Femur (tissue), 1 donor: ENCODE measurements around the gene C1QC.
"Not testable (repeated sequence)": the region's sequence is repeated elsewhere in the genome, so short reads cannot be mapped to it uniquely, and the experiment has no call there.

Experiments used
- DNase-seq: peaks from one replicate; pipeline ENCODE4 v3.0.0-alpha.2; 2017

Gene C1QC

DNA sequence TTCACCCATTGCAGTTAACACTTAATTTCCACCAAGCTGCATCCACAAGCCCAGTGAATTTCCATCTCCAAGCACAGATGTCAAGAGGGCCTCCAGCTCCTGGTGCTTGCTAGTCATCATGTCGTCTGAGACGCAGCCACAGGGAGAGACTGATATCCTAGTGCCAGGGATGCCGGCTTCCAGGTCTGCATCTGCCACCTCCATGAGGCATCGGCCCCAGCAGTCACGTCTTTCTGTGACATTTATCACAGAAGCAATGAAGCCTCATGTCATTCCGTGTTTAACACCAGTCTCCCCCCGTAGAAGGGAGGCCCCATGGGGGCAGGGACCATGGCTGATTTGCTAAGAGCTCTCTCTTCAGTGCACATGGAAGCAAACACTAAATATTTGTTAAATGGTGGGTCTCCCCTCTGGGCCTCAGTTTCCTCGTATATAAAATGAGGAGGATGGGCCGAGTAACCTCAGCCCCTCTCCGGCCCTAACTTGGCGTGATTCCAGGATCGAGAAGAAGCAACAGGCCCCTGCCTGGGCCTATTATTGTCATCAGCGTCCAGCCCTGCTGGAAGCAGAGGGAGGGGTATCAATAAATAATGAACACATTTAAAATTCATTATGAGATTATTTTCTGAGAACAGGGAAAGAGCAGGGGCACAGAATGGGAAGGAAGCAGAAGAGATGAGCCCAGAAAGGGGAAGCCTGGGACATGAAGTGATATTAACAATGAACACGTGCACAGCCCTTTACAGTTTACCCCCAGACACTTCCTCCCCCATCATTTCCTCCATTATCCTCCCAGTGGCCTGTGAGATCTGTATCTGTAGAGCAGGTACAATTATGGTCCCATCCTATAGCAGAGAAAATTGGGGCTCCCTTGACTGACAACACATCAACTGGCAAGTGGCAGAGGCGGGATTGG, 8.8 kb downstream of the C1QC start:
- DNase-seq, result no peak

DNA sequence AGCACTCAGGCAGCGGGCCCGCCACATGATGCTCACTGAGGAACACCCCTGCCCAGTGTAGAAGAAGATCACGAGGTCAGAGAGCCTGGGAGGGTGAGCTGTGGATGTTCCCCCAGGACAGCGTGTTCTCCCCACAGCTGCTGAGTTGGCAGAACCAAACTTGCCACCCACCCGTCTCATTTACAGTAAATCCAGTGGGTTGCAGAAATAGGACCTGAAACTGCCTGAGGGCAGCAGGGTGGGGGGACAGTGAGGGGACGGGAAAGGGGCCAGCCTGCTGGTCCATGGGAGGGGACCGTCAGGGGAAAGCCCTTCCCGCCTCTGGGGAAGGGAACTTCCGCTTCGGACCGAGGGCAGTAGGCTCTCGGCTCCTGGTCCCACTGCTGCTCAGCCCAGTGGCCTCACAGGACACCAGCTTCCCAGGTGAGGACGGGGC, 9.5 kb downstream of the C1QC start, which contains the start of gene C1QB:
Gene C1QB, plus strand, starts transcription at position 356 of the 436 bp plus-strand sequence. CDS start 6,227 bp downstream, outside the sequence.
- no peak for DNase-seq

DNA sequence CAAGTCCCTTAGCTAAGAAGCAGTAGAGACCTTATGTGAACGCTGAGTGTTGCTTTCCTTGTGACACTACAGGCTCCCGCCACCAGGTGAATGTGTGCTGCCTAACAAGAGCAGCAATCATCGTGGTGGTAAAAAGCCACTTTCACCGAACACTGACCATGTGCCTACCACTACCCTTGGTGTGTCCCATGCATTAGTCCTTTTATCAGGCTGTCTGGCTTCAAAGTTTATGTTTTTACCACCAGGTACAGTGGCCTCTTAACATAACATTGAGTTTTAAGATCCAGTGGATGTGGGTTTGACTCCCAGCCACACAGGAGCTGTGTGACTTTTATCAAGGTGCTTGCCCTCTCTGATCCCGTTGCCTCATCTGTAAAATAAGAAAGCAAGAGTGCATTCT, 11.3 kb downstream of the C1QC start:
- DNase-seq, result no peak

DNA sequence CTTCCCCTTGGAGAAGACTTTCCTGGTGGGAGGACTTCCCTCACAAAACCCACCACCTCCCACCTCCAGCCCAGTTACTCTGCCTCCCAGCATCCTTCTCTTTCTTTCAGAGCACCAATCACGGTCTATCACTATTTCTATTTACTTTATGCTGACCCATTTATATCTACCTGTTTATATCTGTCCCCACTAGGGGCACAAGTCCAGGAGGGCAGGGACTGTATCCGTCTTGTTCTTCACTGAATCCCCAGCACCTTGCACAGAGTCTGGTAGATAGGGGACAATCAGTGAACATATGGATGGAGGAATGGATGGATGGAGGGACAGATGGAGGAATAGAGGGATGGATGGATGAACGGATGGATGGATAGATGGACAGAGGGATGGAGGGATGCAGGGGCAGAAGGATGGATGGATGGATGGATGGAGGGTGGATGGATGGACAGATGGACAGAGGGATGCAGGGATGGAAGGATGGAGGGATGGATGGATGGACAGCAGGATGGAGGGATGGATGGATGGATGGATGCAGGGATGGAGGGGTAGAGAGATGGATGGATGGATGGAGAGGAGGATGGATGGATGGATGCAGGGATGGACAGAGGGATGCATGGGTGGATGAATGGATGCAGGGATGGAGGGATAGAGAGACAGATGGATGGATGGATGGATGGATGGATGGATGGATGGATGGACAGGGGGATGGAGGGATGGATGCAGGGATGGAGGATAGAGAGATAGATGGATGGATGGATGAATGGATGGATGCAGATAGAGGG, 15.1 kb downstream of the C1QC start:
- DNase-seq, result no peak

DNA sequence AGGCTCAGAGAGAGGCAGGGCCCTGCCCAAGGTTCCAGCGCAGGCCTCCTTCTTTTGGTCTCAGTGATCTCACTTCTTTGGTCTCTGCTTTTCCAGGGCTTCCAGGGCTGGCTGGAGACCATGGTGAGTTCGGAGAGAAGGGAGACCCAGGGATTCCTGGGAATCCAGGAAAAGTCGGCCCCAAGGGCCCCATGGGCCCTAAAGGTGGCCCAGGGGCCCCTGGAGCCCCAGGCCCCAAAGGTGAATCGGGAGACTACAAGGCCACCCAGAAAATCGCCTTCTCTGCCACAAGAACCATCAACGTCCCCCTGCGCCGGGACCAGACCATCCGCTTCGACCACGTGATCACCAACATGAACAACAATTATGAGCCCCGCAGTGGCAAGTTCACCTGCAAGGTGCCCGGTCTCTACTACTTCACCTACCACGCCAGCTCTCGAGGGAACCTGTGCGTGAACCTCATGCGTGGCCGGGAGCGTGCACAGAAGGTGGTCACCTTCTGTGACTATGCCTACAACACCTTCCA, 17.3 kb downstream of the C1QC start:
- DNase-seq, result no peak

DNA sequence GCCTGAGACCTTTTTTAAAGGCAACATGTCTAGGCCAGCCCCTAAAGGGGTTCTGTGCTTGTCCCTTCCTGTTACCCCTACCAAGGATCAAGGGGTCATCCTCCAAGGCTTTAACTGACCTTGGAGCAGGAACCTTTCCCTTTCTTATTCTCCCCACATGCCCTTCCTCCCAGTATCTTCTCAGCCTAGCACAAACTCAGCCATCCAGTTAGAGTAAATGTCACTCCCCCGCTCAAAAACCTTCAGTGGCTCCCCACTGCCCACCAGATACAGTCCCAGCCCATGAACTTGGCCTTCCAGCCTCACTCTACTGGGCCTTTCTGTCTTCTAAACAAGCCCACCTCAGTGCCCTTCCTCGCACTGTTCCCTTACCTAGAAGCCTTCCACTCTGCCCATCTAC, 18.4 kb downstream of the C1QC start:
- DNase-seq, result no peak

DNA sequence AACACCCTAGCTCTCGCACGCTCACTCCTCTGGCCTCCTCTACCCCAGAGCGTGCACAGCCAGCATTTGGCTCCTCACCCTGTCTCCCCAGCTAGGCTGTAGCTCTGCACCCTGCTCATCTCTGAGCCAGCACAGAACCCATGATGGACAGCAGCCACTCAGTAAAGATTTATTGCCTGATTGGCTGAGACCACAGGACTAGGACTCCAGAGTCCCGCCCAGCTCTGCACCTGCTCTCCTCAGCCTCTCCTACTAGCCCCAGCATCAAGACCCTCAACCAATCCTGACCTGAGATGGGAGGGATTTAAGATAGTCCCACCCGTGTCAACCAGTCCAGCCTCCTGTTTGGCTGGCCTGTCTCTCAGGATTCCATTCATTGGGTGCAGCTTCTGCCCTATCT, 18.9 kb downstream of the C1QC start:
- DNase-seq, result no peak

DNA sequence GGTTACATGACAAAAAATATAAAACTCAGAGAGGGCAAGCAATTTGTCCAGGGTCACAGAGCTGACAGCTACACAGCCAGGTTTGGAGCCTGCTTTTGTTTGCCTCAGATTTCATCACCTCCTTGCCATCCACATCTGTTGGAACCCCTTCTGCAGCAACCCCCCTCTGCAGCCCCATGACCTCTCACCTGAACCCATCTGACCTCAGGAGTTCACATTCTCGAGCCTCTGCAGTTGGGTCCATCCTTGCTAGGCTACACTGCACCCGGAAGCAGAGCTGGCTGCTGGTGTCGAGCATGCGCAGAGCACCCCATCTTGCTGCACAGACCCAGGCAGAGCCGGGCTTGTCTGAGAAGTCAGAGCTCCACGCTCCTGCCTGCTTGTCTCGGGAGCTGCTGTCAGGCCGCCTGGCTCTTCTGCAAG, 19.6 kb downstream of the C1QC start:
- DNase-seq, result no peak

DNA sequence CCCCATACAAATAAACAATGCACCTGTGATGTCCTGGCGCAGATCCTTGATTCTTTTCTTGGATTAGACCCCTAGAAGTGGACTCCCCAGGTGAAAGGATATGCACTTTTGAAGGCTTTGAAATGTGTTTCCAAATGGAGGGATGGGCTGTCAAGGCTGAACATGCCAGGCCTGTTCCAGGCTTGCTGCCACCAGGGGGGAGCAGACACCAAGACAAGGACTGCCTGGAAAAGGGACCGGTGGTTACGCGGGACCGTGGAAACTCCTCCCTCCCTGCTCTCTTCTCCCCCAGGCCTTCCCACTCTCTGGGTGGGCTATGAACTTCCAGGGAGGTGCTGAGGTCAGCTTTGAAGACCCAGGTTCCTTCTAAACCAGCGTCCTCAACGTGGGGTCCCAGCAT, 22.3 kb downstream of the C1QC start:
- DNase-seq, result peak; percentile 63

DNA sequence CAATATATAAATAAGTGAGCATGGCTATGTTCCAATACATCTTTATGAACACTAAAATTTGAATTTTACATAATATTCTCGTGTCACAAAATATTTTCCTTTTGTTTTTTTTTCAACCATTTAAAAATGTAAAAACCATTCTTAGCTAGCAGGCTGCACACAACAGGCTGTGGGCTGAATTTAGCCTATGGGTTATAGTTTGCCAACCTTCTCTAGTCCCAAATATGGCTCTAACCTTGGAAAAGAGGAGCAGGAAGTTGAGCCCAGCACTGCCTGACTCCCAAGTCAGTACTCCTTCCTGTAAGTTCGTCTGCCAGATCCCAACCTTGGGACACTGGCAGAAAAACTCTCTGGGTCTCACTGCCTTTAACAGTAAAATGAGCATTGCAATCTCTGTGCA, 23.0 kb downstream of the C1QC start:
- DNase-seq, result no peak

DNA sequence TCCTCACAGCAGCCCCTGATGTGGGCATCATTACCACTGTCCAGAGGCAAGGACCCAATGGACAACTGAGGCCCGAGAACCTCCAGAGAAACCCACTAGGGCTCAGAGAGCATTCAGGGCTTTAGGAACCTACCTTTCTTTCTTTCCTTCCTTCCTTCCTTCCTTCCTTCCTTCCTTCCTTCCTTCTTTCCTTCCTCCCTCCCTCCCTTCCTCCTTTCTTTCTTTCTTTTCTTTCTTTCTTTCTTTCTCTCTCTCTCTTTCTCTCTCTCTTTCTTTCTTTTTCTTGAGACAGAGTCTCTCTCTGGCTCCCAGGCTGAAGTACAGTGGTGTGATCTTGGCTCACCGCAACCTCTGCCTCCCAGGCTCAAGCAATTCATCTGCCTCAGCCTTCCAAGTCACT, 25.4 kb downstream of the C1QC start:
- DNase-seq, result not testable (repeated sequence)

DNA sequence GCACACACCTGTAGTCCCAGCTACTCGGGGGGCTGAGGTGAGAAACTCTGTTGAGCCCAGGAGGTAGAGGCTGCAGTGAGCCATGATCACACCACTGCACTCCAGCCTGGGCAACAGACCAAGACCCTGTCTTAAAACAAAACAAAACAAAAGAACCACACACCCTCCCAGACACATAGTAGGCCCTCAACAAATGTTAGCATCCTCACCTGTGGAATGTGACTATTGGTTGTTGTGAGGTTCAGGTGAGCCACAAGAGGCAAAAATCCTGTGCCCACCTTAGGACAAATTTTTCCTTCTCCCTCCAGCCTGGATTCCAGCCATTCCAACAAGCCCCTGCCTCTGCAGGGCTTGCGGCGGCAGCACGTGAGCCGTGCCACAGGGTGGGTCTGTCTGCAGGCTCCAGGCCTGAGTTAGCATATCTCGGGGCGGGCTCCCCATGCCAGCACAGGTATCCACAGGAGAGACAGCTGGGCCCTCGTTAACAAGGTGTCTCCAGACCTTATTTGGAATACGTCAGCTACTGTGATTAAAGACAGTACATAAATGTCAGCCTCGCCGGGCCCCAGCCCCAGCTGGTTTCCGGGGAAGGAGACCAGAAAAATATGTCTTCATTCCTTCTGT, 27.0 kb downstream of the C1QC start:
- no peak for DNase-seq

DNA sequence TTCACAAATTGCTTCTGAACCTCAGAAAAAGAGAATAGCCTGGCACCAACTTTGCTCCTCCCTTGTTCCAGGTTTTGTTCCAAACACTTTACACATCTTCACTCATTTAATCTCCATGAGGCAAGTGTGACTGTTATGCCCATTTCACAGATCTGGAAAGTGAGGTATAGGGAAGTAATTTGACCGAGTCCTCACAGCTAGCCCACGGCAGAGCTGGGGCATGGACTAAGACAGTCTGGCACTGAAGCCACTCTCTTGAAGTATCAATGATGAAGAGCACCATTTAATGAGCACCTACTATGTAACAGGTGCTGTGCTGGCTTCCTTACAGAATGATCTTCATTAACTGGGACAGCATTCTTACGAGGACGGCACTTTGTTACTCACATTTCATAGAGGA, 28.6 kb downstream of the C1QC start:
- no peak for DNase-seq

DNA sequence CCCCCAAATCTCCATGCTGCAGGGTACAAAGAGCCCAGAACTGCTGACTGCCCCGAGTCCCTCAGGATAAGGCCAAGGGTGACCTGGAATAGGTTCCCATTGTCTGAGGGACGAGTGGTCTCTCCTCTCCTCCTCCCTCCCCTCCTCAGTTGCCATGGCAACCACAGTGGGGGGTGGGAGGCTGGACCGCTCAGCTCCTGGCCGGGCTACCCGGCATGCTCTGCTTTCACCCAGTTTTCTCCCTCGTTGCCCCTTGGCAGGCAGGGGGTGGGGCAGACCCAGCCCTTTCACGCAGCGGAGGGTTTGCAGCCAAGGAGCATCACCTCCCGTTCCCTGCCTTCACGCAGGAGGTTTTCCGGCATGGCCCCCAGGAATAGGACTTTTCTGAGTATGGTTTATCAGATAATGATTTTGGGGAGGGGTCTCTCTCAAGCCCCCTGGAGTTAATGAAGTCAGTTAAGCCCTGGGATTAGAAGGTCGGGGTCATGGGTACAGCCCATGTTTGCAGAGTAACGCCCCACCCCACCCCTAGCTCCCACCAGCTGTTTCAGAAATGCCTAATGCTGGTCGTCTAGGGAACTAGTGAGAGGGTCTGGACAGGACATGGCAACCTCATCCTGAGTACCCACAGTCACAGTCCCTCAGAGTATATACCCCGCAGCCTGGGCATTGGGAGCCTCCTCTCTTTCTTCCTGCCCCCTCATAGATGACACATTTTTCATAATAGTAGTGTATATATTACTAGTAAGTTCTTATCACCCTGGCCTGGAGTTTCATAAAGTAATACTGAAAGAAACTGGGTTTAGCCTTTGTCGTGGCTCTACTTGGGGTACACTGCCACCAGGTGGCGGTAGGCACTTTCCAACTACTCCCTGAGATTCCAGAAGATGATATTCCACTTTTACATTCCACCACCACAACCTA, 30.3 kb downstream of the C1QC start:
- DNase-seq, result peak; percentile 68

DNA sequence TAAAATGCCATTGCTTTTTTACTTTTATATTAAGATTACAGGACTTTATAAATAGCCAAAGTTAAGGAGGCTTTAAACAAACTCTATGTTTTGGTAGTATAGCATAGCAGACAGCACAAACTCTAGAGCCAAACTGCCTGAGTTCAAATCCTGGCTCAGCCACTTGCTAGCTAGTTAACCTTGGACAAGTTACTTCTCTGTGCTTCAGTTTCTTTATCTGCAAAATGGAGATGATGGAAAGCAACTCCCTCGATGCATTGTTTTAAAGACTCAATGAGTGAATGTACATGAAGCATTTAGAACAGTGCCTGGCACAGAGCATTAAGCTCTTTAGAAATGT, 30.9 kb downstream of the C1QC start:
- no peak for DNase-seq

DNA sequence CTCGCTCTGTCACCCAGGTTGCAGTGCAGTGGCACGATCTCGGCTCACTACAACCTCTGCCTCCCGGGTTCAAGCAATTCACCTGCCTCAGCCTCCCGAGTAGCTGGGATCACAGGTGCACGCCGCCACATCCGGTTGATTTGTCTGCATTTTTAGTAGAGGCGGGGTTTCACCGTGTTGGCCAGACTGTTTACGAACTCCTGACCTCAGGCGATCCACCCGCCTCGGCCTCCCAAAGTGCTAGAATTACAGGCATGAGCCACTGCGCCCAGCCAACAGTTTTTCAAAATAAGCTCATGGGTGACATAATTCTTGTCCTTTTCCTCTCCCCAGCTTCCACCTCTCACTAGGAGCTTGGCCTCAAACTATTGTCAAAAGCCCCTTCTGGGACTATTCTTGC, 32.7 kb downstream of the C1QC start:
- not testable (repeated sequence) for DNase-seq

DNA sequence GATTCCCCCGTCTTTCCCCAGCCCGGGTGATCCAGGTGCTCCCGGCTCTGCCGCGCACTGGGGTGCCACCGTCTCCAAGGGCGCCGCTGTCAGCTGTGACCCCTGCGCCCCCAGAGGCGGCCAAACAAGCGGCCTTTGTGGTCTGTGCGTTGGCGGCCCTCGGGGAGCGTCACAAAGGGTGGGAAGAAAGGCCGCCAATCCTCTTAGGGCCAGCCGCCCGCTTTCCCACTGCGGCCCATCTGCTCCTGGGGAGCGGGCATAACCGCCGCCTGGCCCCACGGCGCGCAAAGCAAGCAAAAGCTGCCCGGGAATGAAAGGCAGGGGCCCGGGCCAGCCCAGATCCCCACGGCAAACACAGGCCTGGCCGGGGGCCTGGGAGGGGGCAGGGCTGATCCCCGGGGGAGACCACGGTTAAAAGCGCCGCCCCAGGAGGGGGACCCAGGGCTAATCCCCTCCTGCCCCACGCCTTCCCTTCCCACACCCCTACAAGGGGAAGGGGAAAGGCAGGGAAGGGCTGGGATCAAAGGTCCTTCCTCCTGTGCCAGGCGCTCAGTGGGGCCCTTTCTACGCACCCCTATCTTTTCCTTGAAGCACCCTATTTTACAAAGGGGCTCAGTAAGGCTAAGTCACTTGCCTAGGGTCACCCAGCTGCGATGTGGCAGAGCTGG, 33.6 kb downstream of the C1QC start:
- no peak for DNase-seq

DNA sequence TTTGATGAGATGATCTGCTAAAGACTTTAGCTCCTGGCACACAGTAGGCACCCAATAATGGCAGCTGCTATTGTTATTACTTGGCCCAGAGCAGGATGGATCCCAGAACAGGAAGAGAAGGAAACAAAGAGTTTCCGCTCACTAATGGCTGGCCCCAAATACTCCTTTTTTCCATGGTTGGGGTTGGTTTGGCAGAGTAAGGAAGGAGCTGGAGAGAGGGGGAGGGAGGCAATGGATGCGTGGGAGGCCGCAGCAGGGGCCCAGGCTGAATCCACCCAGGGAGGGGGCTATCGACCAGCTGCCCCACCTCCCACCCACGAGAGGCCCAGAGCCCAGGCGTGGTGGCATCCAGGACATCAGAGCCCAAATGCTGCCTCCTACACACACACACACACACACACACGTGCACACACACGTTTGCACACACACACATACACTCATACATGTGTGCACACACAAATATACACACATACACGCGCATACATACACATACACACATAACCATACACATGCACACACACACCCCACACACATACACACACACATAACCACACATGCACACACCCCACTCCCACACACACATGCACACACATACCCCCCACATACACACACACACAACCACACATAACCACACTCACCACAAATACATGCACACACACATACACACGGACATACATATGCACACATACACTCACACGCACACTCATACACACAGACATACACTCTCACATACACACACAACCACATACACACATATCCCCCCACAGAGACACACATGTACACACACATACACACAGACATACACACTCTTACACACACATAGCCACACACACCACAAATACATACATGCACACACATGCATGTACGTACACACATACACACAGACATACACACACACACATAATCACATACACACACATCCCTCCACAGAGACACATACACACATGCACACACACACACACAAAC, 34.8 kb downstream of the C1QC start:
- peak; percentile 57 for DNase-seq

DNA sequence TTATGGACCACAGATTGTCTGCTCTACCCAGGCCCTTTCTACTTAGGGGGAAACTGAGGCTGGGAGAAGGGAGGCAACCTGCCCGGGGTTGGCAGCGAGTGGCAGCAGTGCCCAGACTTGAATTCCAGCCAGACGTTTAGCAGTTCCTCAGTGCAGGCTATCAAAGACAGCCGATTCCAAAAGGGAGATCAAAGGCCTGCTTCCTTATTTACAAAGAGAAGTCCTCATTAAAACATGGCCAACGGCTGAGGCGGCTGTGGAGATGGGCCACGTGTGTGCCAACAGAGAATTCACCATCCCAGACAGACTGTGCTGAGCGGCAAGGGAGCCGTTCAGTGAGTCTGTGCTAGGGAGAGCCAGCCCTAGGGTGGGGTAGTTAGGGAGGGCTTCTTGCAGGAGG, 37.3 kb downstream of the C1QC start:
- no peak for DNase-seq

DNA sequence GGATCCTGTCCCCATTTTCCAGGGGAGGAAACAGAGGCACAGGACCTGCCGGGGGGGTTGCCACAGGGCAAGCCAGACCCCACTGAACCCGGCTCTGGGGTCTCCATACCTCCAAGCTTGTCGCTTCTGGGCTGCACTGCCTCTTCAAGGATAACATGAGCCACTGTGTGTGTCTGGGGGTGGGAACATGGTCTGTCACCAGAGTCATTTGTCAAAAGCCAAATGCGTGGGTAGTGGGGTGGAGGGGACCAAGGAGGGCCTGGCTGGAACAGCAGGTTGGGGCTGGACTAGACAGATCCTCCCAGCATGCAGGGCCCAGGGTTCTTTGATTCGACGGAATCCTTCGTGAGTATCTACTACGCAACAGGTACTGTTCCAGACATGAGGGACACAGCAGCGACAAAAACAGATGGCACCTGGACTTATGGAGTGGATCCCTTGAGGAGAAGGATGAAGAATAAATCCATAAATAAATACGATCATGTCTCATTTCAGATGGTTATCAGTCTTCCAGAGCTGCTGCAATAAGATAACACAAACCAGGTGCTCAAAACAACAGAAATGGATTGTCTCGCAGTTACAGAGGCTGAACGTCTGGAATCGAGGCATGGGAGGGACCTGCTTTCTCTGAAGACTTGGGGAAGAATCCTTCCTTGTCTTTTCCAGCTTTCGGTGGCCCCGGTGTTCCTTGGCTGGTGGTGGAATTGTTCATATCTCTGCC, 38.3 kb downstream of the C1QC start:
- DNase-seq, result no peak
